GM12891 (cell line): Measurements from ENCODE around the gene ANKRD10.

Experiments used
- POLR2A ChIP-seq: IDR thresholded peaks from 2 replicates; pipeline ENCODE4 v1.6.1; 2011; ENCODE audit warnings: low read depth, low read length, control low read depth
- POLR2AphosphoS5 ChIP-seq: IDR thresholded peaks from 2 replicates; pipeline ENCODE4 v1.6.1; 2011; ENCODE audit warnings: low read depth, low read length, control low read depth
- POU2F2 ChIP-seq: IDR thresholded peaks from 2 replicates; pipeline ENCODE4 v1.6.1; 2011; ENCODE audit warnings: low read depth, mild to moderate bottlenecking, control low read depth, low read length, moderate library complexity
- TAF1 ChIP-seq: IDR thresholded peaks from 2 replicates; pipeline ENCODE4 v1.6.1; 2011; ENCODE audit warnings: low read depth, low read length, control low read depth

DNA sequence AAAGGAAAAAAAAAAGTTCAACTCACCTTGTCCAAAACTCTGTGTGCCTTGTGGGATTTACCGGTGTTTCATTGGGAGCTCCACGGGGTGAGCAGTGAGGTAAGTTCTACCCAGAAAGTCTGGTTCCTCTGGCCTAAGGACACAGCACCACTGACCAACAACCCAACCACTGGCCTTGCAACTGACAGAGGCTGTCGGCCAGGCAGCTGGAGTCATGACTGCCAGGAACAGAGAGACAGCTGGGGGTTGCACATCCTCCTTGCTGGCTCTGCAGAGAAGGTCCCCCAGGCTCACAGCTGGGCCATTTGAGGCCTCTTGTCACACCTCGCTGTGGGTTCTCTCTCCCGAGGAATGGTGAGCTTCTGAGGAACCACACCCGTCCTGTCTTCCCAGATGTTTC lies 59.5 kb downstream of the ANKRD10 start:
- TF ChIP-seq POU2F2 (no peak), POLR2AphosphoS5 (no peak), TAF1 (no peak), POLR2A (no peak)
